B cell (primary cell): ENCODE results near the gene GIMAP6. TPM values are rescaled to one million over a fixed set of nuclear protein-coding genes. Genes with fewer than 3 reads are reported as not detected.
A peak's percentile ranks its signal among the peaks of the same experiment; 100 is the strongest.
"Not testable (repeated sequence)": the region's sequence is repeated elsewhere in the genome, so short reads cannot be mapped to it uniquely, and the experiment has no call there.

Experiments used
- ATAC-seq: fragments of 200-7000 bp; cut with Tn5 transposase; one replicate; pipeline ENCODE4 v1.10.0; 2021; ENCODE audit warnings: low read depth, mild to moderate bottlenecking, moderate number of reproducible peaks, moderate library complexity
- CTCF ChIA-PET: fragments of 350-600 bp; sonication (Branson Sonifier 250); formaldehyde crosslinking; loops from one replicate; lab custom pipeline; 2021; ENCODE audit warnings: antibody characterized with exemption, inconsistent platforms; lab: Charles Lee
- POLR2A ChIA-PET: fragments of 350-600 bp; sonication (Branson Sonifier 250); formaldehyde crosslinking; loops from one replicate; lab custom pipeline; 2021; ENCODE audit warnings: antibody characterized with exemption; lab: Charles Lee
- DNase-seq: peaks from one replicate; pipeline ENCODE4 v3.0.0; 2013
- H2AFZ ChIP-seq: 2 replicates; pipeline ENCODE4 v1.6.1; 2012; ENCODE audit warnings: mild to moderate bottlenecking, low read depth, low read length; ENCODE audit not compliant: insufficient read depth, poor library complexity, severe bottlenecking
- H3K27ac ChIP-seq, 2 donors: 1 replicate in 1 of 2; 2 replicates in 1 of 2; pipeline ENCODE4 v1.5.1; 2012 to 2013; ENCODE audit warnings: low read length in 2 of 2, mild to moderate bottlenecking in 2 of 2, moderate library complexity in 1 of 2
- H3K27me3 ChIP-seq, 4 experiments: fragments of 200-600 bp in 1 of 4; sonication (generic) in 1 of 4; replicated peaks in 1 of 4; 1 replicate in 2 of 4; 2 replicates in 2 of 4; pipeline versions ENCODE4 v1.6.1 to v1.7.0; 2013 to 2016; ENCODE audit warnings: low read length in 3 of 4, mild to moderate bottlenecking in 2 of 4, mixed read lengths in 1 of 4, moderate library complexity in 1 of 4; ENCODE audit not compliant: insufficient read depth in 4 of 4, control insufficient read depth in 3 of 4; ENCODE audit errors: control extremely low read depth in 1 of 4
- H3K36me3 ChIP-seq, 2 experiments: replicated peaks in 1 of 2; 1 replicate in 1 of 2; 2 replicates in 1 of 2; pipeline versions ENCODE4 v1.6.1 to v1.7.1; 2013; ENCODE audit warnings: low read length in 1 of 2; ENCODE audit not compliant: insufficient read depth in 2 of 2, control insufficient read depth in 1 of 2; ENCODE audit errors: control extremely low read depth in 1 of 2, extremely low read depth in 1 of 2
- H3K4me1 ChIP-seq, 2 donors: fragments of 200-600 bp in 1 of 2; sonication (generic) in 1 of 2; 1 replicate in 1 of 2; 2 replicates in 1 of 2; pipeline versions ENCODE4 v1.5.1 to v1.6.1; 2013 to 2017; ENCODE audit warnings: low read length in 2 of 2; ENCODE audit not compliant: control insufficient read depth in 2 of 2, insufficient read depth in 2 of 2
- H3K4me2 ChIP-seq: replicated peaks from 2 replicates; pipeline ENCODE3; 2012; ENCODE audit warnings: mild to moderate bottlenecking, low read depth, low read length; ENCODE audit not compliant: poor library complexity, severe bottlenecking
- H3K4me3 ChIP-seq, 5 experiments: fragments of 200-600 bp in 1 of 5; sonication (generic) in 1 of 5; 1 replicate in 3 of 5; 2 replicates in 2 of 5; pipeline versions ENCODE4 v1.5.1 to v1.7.0; 2011 to 2016; ENCODE audit warnings: low read length in 4 of 5, mild to moderate bottlenecking in 4 of 5, low read depth in 2 of 5, control low read depth in 1 of 5, moderate library complexity in 1 of 5; ENCODE audit not compliant: insufficient read depth in 1 of 5; ENCODE audit errors: control extremely low read depth in 1 of 5, extremely low read depth in 1 of 5
- H3K79me2 ChIP-seq: fragments of 200-600 bp; sonication (generic); one replicate; pipeline ENCODE4 v1.6.0; 2016; ENCODE audit warnings: low read length; ENCODE audit not compliant: control insufficient read depth, insufficient read depth
- H3K9ac ChIP-seq: fragments of 200-600 bp; sonication (generic); 2 replicates; pipeline ENCODE4 v1.6.1; 2017; ENCODE audit warnings: mild to moderate bottlenecking, low read length, moderate library complexity
- H3K9me3 ChIP-seq, 3 donors: one replicate each; pipeline versions ENCODE4 v1.6.1 to v1.7.1; 2013; ENCODE audit warnings: low read length in 2 of 3; ENCODE audit not compliant: control insufficient read depth in 2 of 3, insufficient read depth in 1 of 3; ENCODE audit errors: control extremely low read depth in 1 of 3
- H4K20me1 ChIP-seq: 2 replicates; pipeline ENCODE4 v1.6.0; 2012; ENCODE audit warnings: mild to moderate bottlenecking, low read length; ENCODE audit not compliant: insufficient read depth, control insufficient read depth, poor library complexity, severe bottlenecking
- H3K27ac Mint-ChIP-seq: one replicate; pipeline ENCODE4 v1.8.0; 2021; ENCODE audit warnings: mixed read lengths
- H3K27me3 Mint-ChIP-seq: one replicate; pipeline ENCODE4 v1.8.0; 2021; ENCODE audit warnings: mixed read lengths
- H3K4me1 Mint-ChIP-seq: one replicate; pipeline ENCODE4 v1.8.0; 2021; ENCODE audit warnings: mixed read lengths
- H3K4me3 Mint-ChIP-seq: one replicate; pipeline ENCODE4 v1.8.0; 2021; ENCODE audit warnings: mixed read lengths
- H3K9me3 Mint-ChIP-seq: one replicate; pipeline ENCODE4 v1.8.0; 2022; ENCODE audit warnings: mixed read lengths; ENCODE audit not compliant: insufficient read depth
- CTCF ChIP-seq: fragments of 200-600 bp; IDR thresholded peaks from one replicate; pipeline ENCODE4 v1.8.0; 2022; ENCODE audit warnings: antibody characterized with exemption, mild to moderate bottlenecking
- EZH2 ChIP-seq: IDR thresholded peaks from 2 replicates; pipeline ENCODE4 v1.6.1; 2012; ENCODE audit warnings: borderline replicate concordance, low read depth, mild to moderate bottlenecking, moderate library complexity, low read length; ENCODE audit not compliant: insufficient read depth, poor library complexity, severe bottlenecking
- WGBS: methylation state at CpG from one replicate; pipeline ENCODE4 v1.1.5; 2013; ENCODE audit warnings: missing lambda C conversion rate; ENCODE audit not compliant: insufficient coverage; 5-methylcytosine and 5-hydroxymethylcytosine counted together
- intact Hi-C: fragments of 100-400 bp; cut with micrococcal nuclease; formaldehyde crosslinking; loops from one replicate; pipeline ENCODE4 v1.10.0; 2022
- polyA plus RNA-seq: library from polyadenylated mRNA; depleted of rRNA; stranded (reverse); fragments of >200 nt; gene quantifications from 2 replicates; pipeline ENCODE4 v1.2.3, GENCODE V29; 2012
- total RNA-seq, 2 donors: library from RNA; stranded (reverse); fragments of 120-200 nt in 1 of 2; gene quantifications; 1 replicate in 1 of 2; 2 replicates in 1 of 2; pipeline versions ENCODE4 v1.2.3 to v1.2.4, GENCODE V29; 2013 to 2022

GIMAP6 gene
- total and polyA plus RNA-seq, 2 donors (not counting 1 experiment from before 2014, with no cell fraction given), result 0.39 to 0.45 TPM

DNA sequence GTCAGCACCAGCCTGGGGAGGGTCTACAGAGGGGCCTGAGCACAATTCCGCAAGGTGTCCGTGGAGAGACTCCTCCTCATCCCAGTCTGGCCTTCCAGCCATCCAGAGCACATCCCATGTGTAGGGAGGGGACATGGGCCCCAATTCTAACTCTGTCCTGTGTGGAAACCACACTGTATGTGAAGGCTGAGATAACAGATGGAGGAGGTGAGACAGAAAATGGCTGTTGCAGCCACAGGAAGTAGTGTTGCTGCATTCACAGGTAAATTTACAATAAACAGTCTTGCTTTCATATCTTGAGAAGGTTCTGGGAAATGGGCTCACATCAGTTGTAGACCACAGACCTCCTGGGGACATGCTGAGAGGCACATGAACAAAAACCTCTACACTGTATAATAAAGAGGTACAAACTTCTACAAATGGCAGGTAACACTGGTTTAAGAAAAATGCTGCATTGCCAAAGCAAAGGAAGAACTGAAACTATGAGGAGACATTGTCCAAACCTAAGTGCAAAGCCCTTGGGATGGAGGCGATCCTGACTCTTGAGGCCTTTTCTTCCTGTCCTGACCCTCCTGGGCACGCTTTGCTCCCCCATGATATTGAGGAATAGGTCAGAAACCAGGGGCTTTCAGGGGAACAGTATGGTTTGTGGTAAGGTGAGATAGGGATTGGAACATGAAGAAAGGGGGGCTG is 31.8 kb upstream of the GIMAP6 start:
- ChIA-PET POLR2A (no interaction called here), CTCF (no interaction called here)
- peaks cover 3% of the 10 kb centered on the region for H3K27me3 Mint-ChIP-seq
- intact Hi-C loops, result no loop called here
- no peak for ATAC-seq
- H3K4me1 ChIP-seq, result peaks cover 5 to 19% of the 10 kb centered on the region in 2 donors
- peak overlapping the region; percentile 41 for H2AFZ ChIP-seq
- H3K9me3 Mint-ChIP-seq, result no peaks in the 10 kb centered on the region
- no peaks in the 10 kb centered on the region for H3K9me3 ChIP-seq
- TF ChIP-seq EZH2, result no peak
- TF ChIP-seq CTCF, result no peak
- H3K27ac ChIP-seq, result no peak overlapping the region
- 82% methylated on average over 1 of the region's 4 CpGs for WGBS
- DNase-seq, result no peak
- peaks cover 16% of the 10 kb centered on the region for H3K4me1 Mint-ChIP-seq
- H3K79me2 ChIP-seq, result no peaks in the 10 kb centered on the region
- H3K9ac ChIP-seq, result no peak overlapping the region
- H4K20me1 ChIP-seq, result no peaks in the 10 kb centered on the region
- H3K27ac Mint-ChIP-seq, result peak overlapping the region; percentile 4
- no peak overlapping the region for H3K4me3 ChIP-seq
- no peaks in the 10 kb centered on the region for H3K36me3 ChIP-seq
- no peaks in the 10 kb centered on the region for H3K27me3 ChIP-seq
- no peak overlapping the region for H3K4me3 Mint-ChIP-seq
- peak overlapping the region; percentile 1 for H3K4me2 ChIP-seq

- H3K4me3 Mint-ChIP-seq, H3K4me2 ChIP-seq, H3K36me3 ChIP-seq, POLR2A ChIA-PET, H4K20me1 ChIP-seq, ATAC-seq, intact Hi-C loops, H3K27ac Mint-ChIP-seq, H3K9me3 ChIP-seq, H3K27ac ChIP-seq, H3K27me3 Mint-ChIP-seq, H3K27me3 ChIP-seq, H3K79me2 ChIP-seq, H2AFZ ChIP-seq, DNase-seq, H3K9me3 Mint-ChIP-seq, H3K4me3 ChIP-seq, CTCF ChIA-PET, H3K9ac ChIP-seq: not testable (repeated sequence)
- peaks cover 5 to 12% of the 10 kb centered on the region in 2 donors for H3K4me1 ChIP-seq
- H3K4me1 Mint-ChIP-seq, result peaks cover 13% of the 10 kb centered on the region
These were observed 30.6 kb upstream of the GIMAP6 start for GRCh38 chr7:150662821-150663220.
